ENCODE data around the gene SREBF2. TPM values are rescaled to one million over a fixed set of nuclear protein-coding genes. Genes with fewer than 3 reads are reported as not detected.

SREBF2 gene
- total and polyA plus RNA-seq, 2 of the 13 experiments (the other 11 are each of a cell fraction or from before 2014, with no cell fraction given), result 53.8 to 72.6 TPM

GRCh38 chr22:41800348-41801146, 32.4 kb upstream of the SREBF2 start, which contains the start of gene CCDC134 (continued):
- TF ChIP-seq SYNCRIP (IDR thresholded peaks at IDR 0.05; ENCODE audit: insufficient read depth, low read depth, low read length) (no peak), KLF15 (CRISPR knock-in tag; IDR thresholded peaks at IDR 0.05; ENCODE audit: borderline replicate concordance) (no peak), MLLT10 (CRISPR knock-in tag; IDR thresholded peaks at IDR 0.05) (no peak), CREBL2 (CRISPR knock-in tag; IDR thresholded peaks at IDR 0.05; ENCODE audit: borderline replicate concordance) (no peak), TOE1 (CRISPR knock-in tag; IDR thresholded peaks at IDR 0.05) (no peak), HDAC6 (IDR thresholded peaks at IDR 0.05; ENCODE audit: low read depth, low read length) (no peak), YEATS2 (CRISPR knock-in tag; IDR thresholded peaks at IDR 0.05; ENCODE audit: borderline replicate concordance) (peak; percentile 80; the same call in 1 of the 2 replicates), CHCHD3 (CRISPR knock-in tag; IDR thresholded peaks at IDR 0.05) (no peak), HES4 (CRISPR knock-in tag; IDR thresholded peaks at IDR 0.05; ENCODE audit: borderline replicate concordance) (peak; percentile 71; the same call in 1 of the 2 replicates), SMAD3 (CRISPR knock-in tag; IDR thresholded peaks at IDR 0.05) (no peak), KMT2A (CRISPR knock-in tag; IDR thresholded peaks at IDR 0.05) (peak; percentile 85), HNRNPK (IDR thresholded peaks at IDR 0.05; ENCODE audit: low read depth, low read length, poor library complexity, severe bottlenecking) (no peak), HMG20A (CRISPR knock-in tag; IDR thresholded peaks at IDR 0.05; ENCODE audit: borderline replicate concordance) (no peak), AKNA (CRISPR knock-in tag; IDR thresholded peaks at IDR 0.05; ENCODE audit: borderline replicate concordance) (peak; percentile 35; the same call in 1 of the 2 replicates), DBP (CRISPR knock-in tag; IDR thresholded peaks at IDR 0.05; ENCODE audit: not compliant biosample characterization) (peak; percentile 61), ZNF597 (CRISPR knock-in tag; IDR thresholded peaks at IDR 0.05) (no peak), ZNF572 (CRISPR knock-in tag; IDR thresholded peaks at IDR 0.05) (0 out of 2 replicates have a peak, but pooled peaks have one; percentile 37), SIN3A (IDR thresholded peaks at IDR 0.05; ENCODE audit: borderline replicate concordance, low read depth, low read length) (peak; percentile 38; the same call in 1 of the 2 replicates), CEBPB (IDR thresholded peaks at IDR 0.05; ENCODE audit: borderline replicate concordance, low read depth, low read length) (no peak), SMAD1 (CRISPR knock-in tag; IDR thresholded peaks at IDR 0.05; ENCODE audit: borderline replicate concordance, low read depth) (no peak; the same call in 1 of the 2 replicates), REL (CRISPR knock-in tag; conservative IDR thresholded peaks at IDR 0.05) (peak; percentile 69; the same call in 1 of the 2 replicates)

All from HepG2 (cell line).